GM23248 (cell line): Measurements from ENCODE around the gene LAIR2.

Experiments used
- EZH2 ChIP-seq: fragments of 200-600 bp; sonication (generic); IDR thresholded peaks from 2 replicates; pipeline ENCODE4 v1.6.1; 2018; ENCODE audit warnings: antibody characterized with exemption, mild to moderate bottlenecking; ENCODE audit not compliant: insufficient read depth, poor library complexity, severe bottlenecking
- EZH2phosphoT487 ChIP-seq: fragments of 200-600 bp; sonication (generic); IDR thresholded peaks from 2 replicates; pipeline ENCODE4 v1.6.1; 2018; ENCODE audit warnings: antibody characterized with exemption, moderate library complexity, mild to moderate bottlenecking, low read depth; ENCODE audit not compliant: insufficient read depth

GRCh38 chr19:54506079-54506478 is 3.4 kb downstream of the LAIR2 start:
- no peak for TF ChIP-seq EZH2
- no peak for TF ChIP-seq EZH2phosphoT487
